Measurements from ENCODE around the gene DACT2.
"Not testable (repeated sequence)": the region's sequence is repeated elsewhere in the genome, so short reads cannot be mapped to it uniquely, and the experiment has no call there.

Gene DACT2

DNA sequence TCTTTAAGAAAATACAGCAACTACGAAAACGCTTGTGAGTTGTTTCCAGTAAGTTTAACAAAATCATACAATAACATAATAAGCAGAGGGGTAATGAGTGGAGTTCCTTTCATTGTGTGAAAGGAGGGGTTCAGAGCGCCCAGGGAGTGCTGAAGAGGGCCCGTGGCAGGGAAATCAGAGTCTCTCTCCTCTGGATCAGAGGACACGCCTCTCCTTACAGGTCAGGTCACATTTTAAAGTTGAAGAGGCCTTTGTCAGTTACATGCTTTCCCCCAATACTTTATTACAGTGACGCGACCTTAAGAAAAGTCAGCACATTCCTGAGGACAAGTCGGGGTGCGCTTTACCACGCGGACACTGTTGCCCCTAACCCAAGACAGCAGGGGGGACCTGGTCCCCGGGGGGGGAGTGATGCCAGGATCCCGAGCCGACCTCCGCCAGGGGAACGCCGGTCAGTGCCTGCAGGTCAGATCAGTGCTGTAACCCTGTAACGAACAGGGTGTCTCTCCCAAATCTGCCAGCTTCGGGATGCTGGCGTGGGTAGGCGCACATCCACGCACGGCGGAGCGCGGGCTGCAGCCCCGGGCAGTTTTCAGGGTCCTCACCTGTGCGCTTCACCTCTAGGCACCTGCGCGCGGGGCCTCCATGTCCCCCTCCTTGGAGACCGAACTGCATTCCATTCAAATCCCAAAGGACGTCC lies 848 bp downstream of the DACT2 start:
- no peak for DNase-seq (ENCODE audit: low spot score)

- no peak for DNase-seq (ENCODE audit: low spot score)
Observed at GRCh38 chr6:168318090-168318489, 1.5 kb downstream of the DACT2 start.

DNA sequence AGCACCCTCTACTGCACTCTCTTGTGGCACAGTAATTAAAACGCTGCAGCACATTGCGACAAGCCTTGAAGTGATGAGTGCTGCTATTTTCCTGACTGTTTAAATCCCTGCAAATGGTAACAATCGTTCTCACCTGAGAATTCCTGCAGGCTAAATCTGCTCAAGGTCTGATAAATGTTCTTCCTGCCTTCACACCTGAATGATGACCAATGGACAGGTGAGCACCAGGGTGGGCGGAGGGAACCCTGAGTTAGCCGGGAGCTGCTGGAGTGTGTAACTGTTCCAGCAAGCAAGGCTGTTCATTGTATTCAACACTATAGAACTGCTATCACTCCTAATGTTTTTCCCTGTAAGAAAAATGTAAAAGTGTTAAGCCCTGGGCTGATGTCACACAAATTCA lies 4.0 kb downstream of the DACT2 start:
- no peak for DNase-seq (ENCODE audit: low spot score)

- DNase-seq (ENCODE audit: low spot score): no peak
Observed at GRCh38 chr6:168314948-168315347, 4.6 kb downstream of the DACT2 start.

DNA sequence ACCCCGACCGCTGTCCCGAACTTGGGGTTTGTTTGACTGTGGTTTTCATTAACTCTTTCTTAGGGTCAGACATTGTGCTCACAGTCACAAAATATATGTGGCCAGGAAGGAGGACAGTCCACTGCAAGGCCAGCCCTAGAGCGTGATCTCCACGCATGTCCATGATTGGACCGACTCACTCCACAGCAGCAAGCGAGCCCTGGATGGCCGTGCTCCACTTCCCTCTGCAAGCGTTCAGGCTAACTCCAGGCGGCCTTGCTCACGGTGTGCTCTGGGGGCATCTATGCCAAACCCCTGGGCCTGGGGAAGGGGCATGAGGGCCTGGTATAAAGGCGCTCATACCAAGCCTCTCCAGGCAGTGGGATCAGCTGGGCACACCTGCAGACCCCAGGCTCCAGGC lies 5.6 kb downstream of the DACT2 start:
- DNase-seq (ENCODE audit: low spot score): no peak

- no peak for DNase-seq (ENCODE audit: low spot score)
Observed at GRCh38 chr6:168313431-168314011, 6.1 kb downstream of the DACT2 start.

DNA sequence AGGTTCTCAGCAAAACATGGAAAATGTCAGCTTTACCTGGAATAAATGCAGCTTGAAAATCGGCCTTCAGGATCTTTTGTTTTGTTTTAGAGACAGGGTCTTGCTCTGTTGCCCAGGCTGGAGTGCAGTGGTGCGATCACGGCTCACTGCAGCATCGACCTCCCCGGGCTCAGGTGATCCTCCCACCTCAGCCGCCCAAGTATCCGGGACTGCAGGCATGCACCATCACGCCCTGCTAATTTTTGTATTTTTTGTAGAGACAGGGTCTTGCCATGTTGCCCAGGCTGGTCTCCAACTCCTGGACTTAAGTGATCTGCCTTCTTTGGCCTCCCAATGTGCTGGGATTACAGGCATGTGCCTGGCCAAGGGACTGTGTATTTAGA lies 7.5 kb downstream of the DACT2 start:
- not testable (repeated sequence) for DNase-seq (ENCODE audit: low spot score)

DNA sequence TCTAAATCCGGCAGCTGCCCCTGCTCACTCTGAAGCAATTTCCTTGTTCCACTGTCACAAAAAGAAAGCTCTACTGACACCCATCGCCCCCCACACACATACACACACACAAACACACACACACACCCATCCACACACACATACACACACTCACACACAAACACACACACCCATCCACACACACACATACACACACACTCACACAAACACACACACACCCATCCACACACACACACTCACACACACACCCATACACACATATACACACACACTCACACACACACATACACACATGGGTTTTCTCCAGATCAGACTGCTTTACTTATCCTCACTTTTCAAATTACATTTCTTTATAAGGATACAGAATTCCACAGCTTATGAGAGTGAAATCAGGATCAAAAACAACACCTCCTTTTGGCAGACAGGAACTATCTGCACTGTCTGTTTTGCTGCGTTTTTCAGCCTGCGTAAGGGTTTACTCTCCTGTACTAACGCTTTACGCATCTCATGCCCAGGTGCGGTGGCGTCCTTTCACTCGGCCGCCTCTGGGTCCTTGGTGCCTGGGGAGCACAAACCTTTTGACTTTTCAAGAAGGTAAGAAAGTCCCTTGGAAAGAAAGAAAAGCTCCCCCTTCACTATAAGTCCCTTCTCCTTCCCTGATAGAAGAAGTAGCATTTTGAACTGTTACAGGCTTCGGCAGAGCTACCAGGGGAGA lies 8.0 kb downstream of the DACT2 start:
- DNase-seq (ENCODE audit: low spot score): no peak

DNA sequence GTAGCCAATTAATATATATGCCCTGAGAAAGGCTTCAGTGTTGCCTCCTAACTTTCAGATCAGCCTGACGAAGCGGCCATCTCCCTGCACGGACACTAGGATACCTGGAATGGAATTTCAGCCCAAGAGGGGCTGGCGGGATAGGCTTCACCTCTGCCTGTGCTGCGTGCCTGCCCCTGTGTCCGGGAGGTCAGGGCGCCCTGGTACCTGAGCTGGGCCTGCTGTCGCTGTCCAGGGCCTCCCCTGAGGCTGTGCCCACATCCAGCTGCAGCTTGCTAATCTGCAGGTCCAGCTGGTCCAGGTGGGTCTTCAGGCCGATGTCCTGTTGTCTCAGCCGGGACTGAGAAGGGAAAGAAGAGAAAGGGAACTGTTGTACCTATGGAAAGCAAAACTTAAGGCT lies 8.6 kb downstream of the DACT2 start:
- DNase-seq (ENCODE audit: low spot score): no peak

DNA sequence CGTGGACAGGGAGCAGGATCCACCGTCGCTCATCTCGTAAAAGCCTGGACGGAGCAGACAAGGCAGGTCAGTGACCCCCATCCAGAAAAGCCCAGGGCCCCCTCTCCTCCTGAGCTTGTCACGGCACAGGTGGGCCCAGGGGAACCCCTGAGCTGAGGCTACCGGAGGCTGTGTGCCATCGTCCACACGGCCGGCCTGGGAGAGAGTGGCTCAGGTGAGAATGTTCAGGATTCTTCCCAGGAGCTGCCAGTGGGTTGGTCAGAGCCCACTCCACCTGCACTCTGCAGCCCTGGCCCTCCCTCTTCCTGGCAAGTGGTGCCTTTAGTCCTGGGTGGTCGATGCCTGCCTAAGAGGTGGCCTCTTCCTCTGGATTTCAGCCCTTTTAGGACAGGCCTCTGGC lies 9.2 kb downstream of the DACT2 start:
- DNase-seq (ENCODE audit: low spot score): no peak

- no peak for DNase-seq (ENCODE audit: low spot score)
Observed at GRCh38 chr6:168309997-168310396, 9.6 kb downstream of the DACT2 start.

- DNase-seq (ENCODE audit: low spot score): no peak
Observed at GRCh38 chr6:168309183-168309582, 10.4 kb downstream of the DACT2 start.

GRCh38 chr6:168308390-168309144 lies 11.0 kb downstream of the DACT2 start:
- no peak for DNase-seq (ENCODE audit: low spot score)

- no peak for DNase-seq (ENCODE audit: low spot score)
Observed at GRCh38 chr6:168307695-168308021, 11.9 kb downstream of the DACT2 start.

GRCh38 chr6:168307015-168307694 lies 12.4 kb downstream of the DACT2 start:
- no peak for DNase-seq (ENCODE audit: low spot score)

- no peak for DNase-seq (ENCODE audit: low spot score)
Observed at GRCh38 chr6:168305863-168306262, 13.7 kb downstream of the DACT2 start.

DNA sequence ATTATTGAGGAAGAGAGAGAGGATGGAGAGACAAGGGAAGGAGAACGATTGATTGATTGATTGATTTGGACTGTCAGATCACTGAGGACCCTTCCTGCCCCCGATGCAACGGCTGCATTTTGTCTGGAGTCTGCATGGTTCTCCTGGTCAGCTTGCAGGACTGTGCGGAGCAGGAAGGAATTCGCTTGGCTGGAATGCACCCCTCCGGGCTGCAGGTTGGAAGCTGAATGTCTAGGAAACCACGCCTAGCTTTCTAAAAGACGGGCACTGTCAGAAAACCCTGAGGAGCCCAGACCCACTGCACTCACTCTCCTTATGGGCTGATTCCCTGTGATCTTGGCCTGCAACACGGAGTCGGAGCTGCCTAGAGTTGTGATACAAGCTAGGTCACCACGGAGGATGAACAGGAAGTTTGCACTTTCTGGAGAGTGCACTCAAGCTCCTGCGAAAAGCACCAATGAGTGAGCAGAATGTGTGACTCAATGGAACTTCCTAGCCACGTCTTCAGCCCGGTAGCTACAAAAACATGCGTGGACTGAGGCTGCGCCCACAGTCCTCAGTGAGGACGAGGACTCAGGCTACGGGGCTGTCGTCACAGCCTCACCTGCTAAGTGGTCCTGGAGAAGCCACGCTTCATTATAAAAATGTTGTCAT lies 14.4 kb downstream of the DACT2 start:
- DNase-seq (ENCODE audit: low spot score): no peak

DNA sequence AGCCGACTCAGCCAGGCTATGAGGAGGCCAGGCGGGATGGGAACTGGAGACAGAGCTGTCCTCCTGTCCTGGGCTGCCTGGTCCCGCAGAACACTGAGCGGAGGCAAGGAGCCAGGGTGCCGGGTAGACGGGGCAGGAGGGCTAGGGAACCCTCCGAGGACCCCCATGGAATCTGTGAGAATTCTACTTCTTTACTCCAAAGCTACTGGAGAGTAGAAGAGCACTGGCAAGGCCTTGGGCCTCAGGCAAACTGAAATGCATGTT lies 14.9 kb downstream of the DACT2 start:
- DNase-seq (ENCODE audit: low spot score): no peak

- DNase-seq (ENCODE audit: low spot score): no peak
Observed at GRCh38 chr6:168303982-168304751, 15.4 kb downstream of the DACT2 start.

DNA sequence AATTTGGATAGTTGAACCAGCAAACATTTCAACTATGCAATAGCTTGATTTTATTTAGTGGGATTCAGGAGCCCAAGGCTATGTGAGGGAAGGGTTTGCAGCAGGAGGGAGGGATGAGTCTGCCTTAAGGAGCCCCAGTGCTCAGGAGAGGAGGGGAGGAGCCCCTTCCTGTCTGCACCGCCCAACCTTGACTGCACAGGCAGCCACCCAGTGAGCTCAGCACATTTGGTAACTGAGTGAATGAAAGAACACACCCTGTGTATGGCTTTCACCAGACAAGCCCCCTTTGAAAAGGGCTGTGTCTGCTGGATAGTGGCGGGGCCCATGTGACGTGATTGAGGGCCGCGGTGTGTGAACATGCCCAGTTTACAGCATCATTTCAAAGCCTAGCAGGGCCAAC lies 17.0 kb downstream of the DACT2 start:
- DNase-seq (ENCODE audit: low spot score): no peak

DNA sequence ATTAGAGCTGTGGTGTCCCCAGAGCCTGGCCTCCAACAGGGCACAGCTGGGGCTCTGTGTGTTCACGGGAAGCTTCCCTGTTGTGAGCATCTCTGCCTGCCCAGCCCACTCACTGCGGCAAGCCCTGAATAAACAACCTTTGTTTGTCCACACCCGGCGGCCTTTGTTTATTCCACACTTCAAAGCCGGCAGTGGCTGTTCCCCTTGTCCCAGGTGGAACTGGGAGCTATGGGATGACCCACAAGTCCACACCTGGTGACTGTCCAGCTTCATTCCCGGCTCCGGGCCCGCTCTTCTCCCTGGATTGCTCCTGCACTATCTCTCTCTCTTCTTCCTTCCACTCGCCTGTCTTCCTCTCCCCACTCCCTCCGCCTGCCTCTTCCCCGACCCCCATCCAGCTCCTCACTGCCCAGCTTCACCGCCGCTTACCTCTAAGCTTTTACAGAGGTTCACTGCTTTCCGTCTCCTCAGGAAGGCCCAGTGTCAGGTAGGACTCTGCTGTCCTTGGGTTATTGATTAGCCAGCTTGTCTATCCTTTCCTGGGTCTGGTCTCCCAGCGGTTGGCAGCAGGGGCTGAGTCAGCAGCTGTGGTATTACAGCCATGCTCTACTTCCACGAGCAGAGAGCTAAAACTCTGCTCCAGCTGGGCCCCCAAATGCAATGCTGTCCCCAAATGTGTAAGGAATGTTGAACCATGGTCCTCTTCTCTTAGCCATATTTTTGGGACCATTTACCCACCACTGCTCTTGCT lies 17.8 kb downstream of the DACT2 start:
- no peak for DNase-seq (ENCODE audit: low spot score)

Measured in COLO829 (cell line).